ENCODE data around the gene CFAP44. TPM values are rescaled to one million over a fixed set of nuclear protein-coding genes. Genes with fewer than 3 reads are reported as not detected.

CFAP44 gene
- total and polyA plus RNA-seq, 2 of the 4 experiments (the other 2 are of a cell fraction) = 0.90 to 1.7 TPM

DNA sequence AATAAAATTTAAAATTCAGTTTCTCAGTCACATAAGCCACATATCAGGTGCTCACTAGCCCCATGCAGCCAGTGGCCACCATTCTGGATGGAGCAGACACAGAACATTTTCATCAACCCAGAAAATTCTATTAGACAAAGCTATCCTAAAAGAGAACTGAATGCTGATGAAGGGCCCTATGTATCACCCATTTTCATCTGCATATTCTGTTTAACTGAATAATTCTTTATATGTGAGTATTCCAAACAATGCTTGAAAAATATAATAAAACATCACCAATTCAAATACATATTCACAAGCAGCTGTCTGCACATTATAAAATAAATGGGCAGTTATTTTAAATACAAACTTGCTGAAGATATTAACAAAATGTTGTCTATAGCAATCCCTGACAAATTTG lies 14.2 kb upstream of the CFAP44 start:
- no peaks in the 10 kb centered on the region for H4K20me1 ChIP-seq (ENCODE audit: insufficient read depth, low read length)
- H2BK5ac ChIP-seq (ENCODE audit: low read depth, low read length, poor library complexity, severe bottlenecking) = no peak overlapping the region
- no peak overlapping the region for H4K5ac ChIP-seq (ENCODE audit: low read depth, low read length)
- no TSS peak for BruUV-seq (replicated peaks)
- H3K4ac ChIP-seq (ENCODE audit: low read depth, low read length) = no peak overlapping the region
- intact Hi-C loops (cut with micrococcal nuclease) = no loop called here
- H3K23ac ChIP-seq (ENCODE audit: low read depth, low read length) = no peak overlapping the region
- no peak overlapping the region for H2AK5ac ChIP-seq (ENCODE audit: low read depth, low read length)
- no peak overlapping the region for H3K18ac ChIP-seq (ENCODE audit: low read depth, low read length)
- H2BK120ac ChIP-seq (ENCODE audit: low read depth, low read length) = no peak overlapping the region
- no peak overlapping the region for H4K8ac ChIP-seq (ENCODE audit: low read depth in 2 of 2, low read length in 2 of 2)
- H2BK20ac ChIP-seq (ENCODE audit: low read depth, low read length) = no peak overlapping the region
- no peak overlapping the region for H2AK9ac ChIP-seq (replicated peaks; ENCODE audit: low read depth, low read length, poor library complexity)
- no peak overlapping the region for H3K56ac ChIP-seq (ENCODE audit: extremely low read depth, insufficient read depth, low read length)
- dilution Hi-C loops (cut with HindIII; ENCODE audit: low sequenced_read_pairs, unreplicated experiment) = no loop called here
- no peak overlapping the region for H4K91ac ChIP-seq (ENCODE audit: insufficient read depth, low read depth, low read length)
- no peaks in the 10 kb centered on the region for H3K9me3 ChIP-seq (ENCODE audit: control insufficient read depth, insufficient read depth, low read length)
- H3K27me3 ChIP-seq (ENCODE audit: control insufficient read depth, insufficient read depth, low read length) = no peaks in the 10 kb centered on the region
- ChIA-PET CTCF (interaction anchor here (1.1 kb wide), 1 partner anchor 23 kb away, joined by 3 read pairs; no protein-coding TSS in a partner anchor), POLR2A (ENCODE audit: unreplicated experiment) (no interaction called here)
- H2AFZ ChIP-seq (replicated peaks; ENCODE audit: low read length, poor library complexity) = no peak overlapping the region
- TF ChIP-seq MAZ (IDR thresholded peaks at IDR 0.05; ENCODE audit: borderline replicate concordance, low read depth, low read length) (no peak), RFX5 (IDR thresholded peaks at IDR 0.05; ENCODE audit: low read depth, low read length) (no peak), POLR2A (IDR thresholded peaks at IDR 0.05; ENCODE audit: low read depth, low read length) (no peak), BHLHE40 (IDR thresholded peaks at IDR 0.05; ENCODE audit: low read depth, low read length) (no peak), RAD21 (IDR thresholded peaks at IDR 0.05; ENCODE audit: low read length) (no peak), RCOR1 (IDR thresholded peaks at IDR 0.05; ENCODE audit: insufficient replicate concordance, low read length) (no peak), ELK1 (IDR thresholded peaks at IDR 0.05; ENCODE audit: borderline replicate concordance, low read depth, low read length) (no peak), NFE2L2 (IDR thresholded peaks at IDR 0.05; ENCODE audit: low read depth, low read length) (no peak)
- TF ChIP-seq, protein P1, sequence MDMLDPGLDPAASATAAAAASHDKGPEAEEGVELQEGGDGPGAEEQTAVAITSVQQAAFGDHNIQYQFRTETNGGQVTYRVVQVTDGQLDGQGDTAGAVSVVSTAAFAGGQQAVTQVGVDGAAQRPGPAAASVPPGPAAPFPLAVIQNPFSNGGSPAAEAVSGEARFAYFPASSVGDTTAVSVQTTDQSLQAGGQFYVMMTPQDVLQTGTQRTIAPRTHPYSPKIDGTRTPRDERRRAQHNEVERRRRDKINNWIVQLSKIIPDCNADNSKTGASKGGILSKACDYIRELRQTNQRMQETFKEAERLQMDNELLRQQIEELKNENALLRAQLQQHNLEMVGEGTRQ (IDR thresholded peaks at IDR 0.05; ENCODE audit: low read depth, low read length) = no peak
- no peaks in the 10 kb centered on the region for H3K4me1 ChIP-seq (ENCODE audit: control insufficient read depth, insufficient read depth, low read length)
- H3K4me3 ChIP-seq (ENCODE audit: insufficient read depth, low read depth, low read length) = no peak overlapping the region
- no peaks in the 10 kb centered on the region for H3K79me1 ChIP-seq (ENCODE audit: low read depth in 1 of 2, low read length in 2 of 2)
- H2BK15ac ChIP-seq (ENCODE audit: low read depth, low read length) = no peak overlapping the region
- no peaks in the 10 kb centered on the region for H3K9me1 ChIP-seq (ENCODE audit: insufficient read depth, low read length)
- no peak overlapping the region for H3K9ac ChIP-seq (ENCODE audit: low read depth, low read length)
- H3K36me3 ChIP-seq (ENCODE audit: control insufficient read depth, insufficient read depth, low read length) = peaks cover 4% of the 10 kb centered on the region
- in situ Hi-C loops (cut with MboI; ENCODE audit: low sequenced_read_pairs) = no loop called here
- DNase-seq (no peak), ATAC-seq (ENCODE audit: low read depth) (no peak)
- H3K14ac ChIP-seq (replicated peaks; ENCODE audit: low read depth, low read length) = no peak overlapping the region
- no peak overlapping the region for H3K27ac ChIP-seq (ENCODE audit: insufficient read depth, low read length)
- H3K4me2 ChIP-seq (ENCODE audit: low read depth, low read length) = no peak overlapping the region

Measured in IMR-90 (cell line).